Mucosa of stomach (tissue), 1 donor: Measurements from ENCODE around the gene OS9.
A peak's percentile ranks its signal among the peaks of the same experiment; 100 is the strongest.
"Not testable (repeated sequence)": the region's sequence is repeated elsewhere in the genome, so short reads cannot be mapped to it uniquely, and the experiment has no call there.

ENCODE experiments used
- H3K27me3 ChIP-seq: one replicate; pipeline ENCODE4 v1.7.0; 2013; ENCODE audit warnings: mild to moderate bottlenecking, low read length; ENCODE audit not compliant: control insufficient read depth, insufficient read depth
- H3K36me3 ChIP-seq: one replicate; pipeline ENCODE4 v1.7.0; 2013; ENCODE audit warnings: low read length; ENCODE audit not compliant: control insufficient read depth, insufficient read depth
- H3K4me1 ChIP-seq: one replicate; pipeline ENCODE4 v1.7.0; 2013; ENCODE audit warnings: mild to moderate bottlenecking, low read length; ENCODE audit not compliant: control insufficient read depth, insufficient read depth
- H3K4me3 ChIP-seq: one replicate; pipeline ENCODE4 v1.7.0; 2013; ENCODE audit warnings: low read length
- H3K9ac ChIP-seq: one replicate; pipeline ENCODE4 v1.7.0; 2013; ENCODE audit warnings: mild to moderate bottlenecking, low read length, moderate library complexity
- H3K9me3 ChIP-seq: one replicate; pipeline ENCODE4 v1.7.0; 2013; ENCODE audit warnings: mild to moderate bottlenecking, low read length, moderate library complexity; ENCODE audit not compliant: control insufficient read depth
- donor health status: Pancreatic carcinoma.

The OS9 gene

GRCh38 chr12:57719777-57720605 is 26.1 kb downstream of the OS9 start:
- Histone ChIP-seq H3K36me3 (peaks cover 21% of the 10 kb centered on the region), H3K9ac (no peak overlapping the region), H3K9me3 (no peaks in the 10 kb centered on the region), H3K27me3 (peaks cover 4% of the 10 kb centered on the region), H3K4me1 (no peaks in the 10 kb centered on the region), H3K4me3 (no peak overlapping the region)

DNA sequence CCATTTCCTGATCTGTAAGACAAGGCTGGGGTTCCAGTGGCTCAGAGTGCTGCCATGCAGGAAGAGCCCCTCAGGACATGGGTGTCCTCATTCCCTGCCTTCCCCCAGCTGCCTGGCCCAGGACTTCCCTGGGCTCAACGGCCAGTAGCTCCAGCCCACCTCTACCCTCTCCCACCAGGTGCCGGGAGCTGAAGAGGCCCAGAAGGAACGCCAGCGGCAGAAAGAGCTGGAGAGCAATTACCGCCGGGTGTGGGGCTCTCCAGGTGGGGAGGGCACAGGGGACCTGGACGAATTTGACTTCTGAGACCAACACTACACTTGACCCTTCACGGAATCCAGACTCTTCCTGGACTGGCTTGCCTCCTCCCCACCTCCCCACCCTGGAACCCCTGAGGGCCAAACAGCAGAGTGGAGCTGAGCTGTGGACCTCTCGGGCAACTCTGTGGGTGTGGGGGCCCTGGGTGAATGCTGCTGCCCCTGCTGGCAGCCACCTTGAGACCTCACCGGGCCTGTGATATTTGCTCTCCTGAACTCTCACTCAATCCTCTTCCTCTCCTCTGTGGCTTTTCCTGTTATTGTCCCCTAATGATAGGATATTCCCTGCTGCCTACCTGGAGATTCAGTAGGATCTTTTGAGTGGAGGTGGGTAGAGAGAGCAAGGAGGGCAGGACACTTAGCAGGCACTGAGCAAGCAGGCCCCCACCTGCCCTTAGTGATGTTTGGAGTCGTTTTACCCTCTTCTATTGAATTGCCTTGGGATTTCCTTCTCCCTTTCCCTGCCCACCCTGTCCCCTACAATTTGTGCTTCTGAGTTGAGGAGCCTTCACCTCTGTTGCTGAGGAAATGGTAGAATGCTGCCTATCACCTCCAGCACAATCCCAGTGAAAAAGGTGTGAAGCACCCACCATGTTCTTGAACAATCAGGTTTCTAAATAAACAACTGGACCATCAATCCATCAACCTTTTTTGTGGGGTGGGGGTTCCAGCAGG is 27.0 kb downstream of the OS9 start:
- Histone ChIP-seq H3K27me3 (peaks cover 6% of the 10 kb centered on the region), H3K9me3 (no peaks in the 10 kb centered on the region), H3K4me1 (peaks cover 3% of the 10 kb centered on the region), H3K9ac (no peak overlapping the region), H3K4me3 (no peak overlapping the region), H3K36me3 (peaks cover 21% of the 10 kb centered on the region)

DNA sequence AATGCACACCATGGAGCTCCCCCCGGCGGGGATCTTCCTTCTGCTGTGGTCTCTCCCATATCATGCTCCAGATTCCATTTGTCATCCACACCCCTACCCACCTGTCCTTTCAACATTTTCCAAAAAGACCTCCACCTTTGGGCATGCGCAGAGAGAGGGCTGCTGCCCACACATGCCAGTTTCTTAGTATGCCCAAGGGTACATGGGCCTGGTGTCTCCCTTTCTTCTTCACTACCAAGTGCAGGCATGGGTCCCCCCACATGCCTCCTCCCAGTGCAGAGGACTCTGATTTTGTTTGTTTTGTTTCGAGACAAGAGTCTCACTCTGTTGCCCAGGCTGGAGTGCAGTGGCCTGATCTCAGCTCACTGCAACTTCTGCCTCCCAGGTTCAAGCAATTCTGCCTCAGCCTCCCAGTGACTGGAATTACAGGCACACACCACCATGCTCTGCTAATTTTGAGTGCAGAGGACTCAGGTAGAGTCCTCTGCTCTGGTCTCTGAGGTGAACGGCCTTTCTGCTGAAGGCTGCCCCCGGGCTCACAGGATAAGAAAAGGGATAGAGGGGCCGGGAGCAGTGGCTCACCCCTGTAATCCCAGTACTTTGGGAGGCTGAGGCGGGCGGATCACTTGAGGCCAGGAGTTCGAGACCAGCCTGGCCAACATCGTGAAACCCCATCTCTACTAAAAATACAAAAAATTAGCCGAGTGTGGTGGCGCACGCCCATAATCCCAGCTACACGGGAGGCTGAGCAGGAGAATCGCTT is 28.1 kb downstream of the OS9 start:
- not testable (repeated sequence) for H3K9ac ChIP-seq, H3K9me3 ChIP-seq, H3K4me3 ChIP-seq
- Histone ChIP-seq H3K27me3 (peaks cover 11% of the 10 kb centered on the region), H3K36me3 (peaks cover 14% of the 10 kb centered on the region), H3K4me1 (peaks cover 10% of the 10 kb centered on the region)

DNA sequence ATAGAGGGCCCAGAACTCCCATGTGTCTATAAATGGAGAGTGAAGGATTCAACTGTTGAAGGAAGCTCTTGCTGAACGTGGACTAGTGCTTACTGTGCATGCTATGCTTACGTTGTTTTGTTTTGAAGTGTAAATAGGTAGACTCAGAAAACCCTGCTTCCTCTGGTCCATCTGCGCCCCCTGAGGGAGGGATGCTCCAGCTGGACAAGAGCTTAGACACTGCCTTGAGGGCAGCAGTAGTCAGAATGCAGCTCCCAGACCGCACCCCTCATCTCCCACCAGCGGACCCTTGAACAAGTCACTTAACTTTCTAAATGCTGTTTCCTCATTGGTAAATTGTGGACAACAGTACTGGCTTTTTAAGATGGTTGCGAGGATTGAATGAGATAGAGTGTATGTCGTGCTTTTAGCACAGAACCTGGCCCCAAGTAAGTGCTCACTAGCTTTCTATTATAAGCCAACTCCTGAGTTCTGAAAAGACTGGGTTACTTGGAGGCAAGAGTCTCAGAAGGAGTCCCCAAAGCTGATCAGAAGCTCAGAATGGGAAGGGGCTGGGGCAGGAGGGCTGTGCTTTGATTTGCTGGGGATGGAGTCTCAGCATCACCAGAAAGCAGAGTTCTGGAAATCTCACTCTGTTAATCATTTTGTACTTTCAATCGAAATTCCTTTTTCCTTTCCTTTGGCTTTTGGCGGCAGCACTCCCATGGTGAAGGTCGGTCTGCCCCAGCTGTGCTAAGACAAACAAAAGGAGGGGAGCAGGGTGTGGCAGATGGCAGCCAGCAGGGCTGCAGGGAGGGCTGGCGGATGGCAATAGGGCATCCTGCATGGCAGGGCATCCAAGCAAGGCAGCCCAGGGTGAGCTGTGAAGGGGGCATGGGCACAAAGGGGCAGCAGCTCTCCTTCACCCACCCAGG is 29.0 kb downstream of the OS9 start:
- Histone ChIP-seq H3K4me1 (peaks cover 13% of the 10 kb centered on the region), H3K4me3 (no peak overlapping the region), H3K9ac (no peak overlapping the region), H3K36me3 (peaks cover 12% of the 10 kb centered on the region), H3K9me3 (no peaks in the 10 kb centered on the region), H3K27me3 (peaks cover 21% of the 10 kb centered on the region)

DNA sequence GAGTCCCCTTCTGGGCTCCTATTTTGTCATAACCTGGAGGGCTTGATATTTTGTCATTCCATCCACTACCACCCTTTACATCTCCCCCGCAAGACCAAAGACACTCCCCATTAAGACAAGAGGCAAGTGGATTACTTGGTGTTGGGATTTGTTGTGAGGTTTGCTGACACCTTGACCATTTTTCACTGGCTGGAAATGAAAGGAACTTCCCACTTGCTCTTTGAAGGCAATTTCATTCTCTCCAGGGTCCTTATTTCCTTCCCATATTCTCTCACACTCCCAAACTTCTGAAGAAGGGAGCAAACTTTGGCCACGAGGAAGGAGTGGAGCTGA is 29.7 kb downstream of the OS9 start:
- Histone ChIP-seq H3K36me3 (peaks cover 12% of the 10 kb centered on the region), H3K27me3 (peaks cover 25% of the 10 kb centered on the region), H3K9ac (no peak overlapping the region), H3K4me3 (no peak overlapping the region), H3K4me1 (peaks cover 13% of the 10 kb centered on the region), H3K9me3 (no peaks in the 10 kb centered on the region)

- no peaks in the 10 kb centered on the region for H3K9me3 ChIP-seq
- peaks cover 25% of the 10 kb centered on the region for H3K27me3 ChIP-seq
- no peak overlapping the region for H3K4me3 ChIP-seq
- no peak overlapping the region for H3K9ac ChIP-seq
- H3K36me3 ChIP-seq: peaks cover 6% of the 10 kb centered on the region
- peaks cover 13% of the 10 kb centered on the region for H3K4me1 ChIP-seq
Measured at GRCh38 chr12:57724003-57724935, 30.3 kb downstream of the OS9 start.

DNA sequence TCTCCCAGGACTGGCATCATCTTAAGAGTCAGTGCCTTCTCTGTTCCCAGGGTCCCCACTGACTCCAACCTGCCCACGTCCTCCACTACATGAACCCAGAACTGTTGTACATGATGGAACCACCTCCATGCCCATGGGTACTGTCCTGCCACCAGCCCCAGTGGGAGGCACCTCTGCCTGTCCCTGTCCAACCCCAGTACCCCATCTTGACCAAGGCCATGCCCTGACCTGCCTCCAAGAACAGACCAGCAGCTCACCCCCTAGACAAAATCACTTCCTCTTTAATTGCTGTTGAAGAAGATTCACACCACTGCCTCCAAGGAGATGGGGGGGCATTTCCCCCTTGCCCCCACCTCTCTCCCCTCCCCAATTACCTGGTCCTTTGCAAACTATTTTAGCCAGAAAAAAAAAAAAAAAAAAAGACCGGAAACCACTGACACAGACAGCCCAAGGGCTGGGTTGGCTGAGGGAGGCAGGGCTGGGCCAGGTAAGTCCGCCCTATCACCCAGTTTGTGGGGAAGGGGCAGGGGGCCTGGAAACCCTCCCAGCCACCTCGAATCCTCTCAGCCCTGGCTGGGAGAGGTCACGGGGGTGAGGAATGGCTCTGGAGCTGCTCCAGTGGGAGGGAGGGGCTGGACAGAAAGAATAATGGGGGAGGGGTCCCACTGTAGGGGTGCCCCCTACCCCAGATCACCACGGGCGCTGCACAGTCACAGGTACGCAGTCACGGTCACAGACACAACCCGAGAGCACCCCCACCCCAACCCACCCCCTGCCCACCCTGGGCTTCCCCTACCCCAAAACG is 31.2 kb downstream of the OS9 start:
- no peaks in the 10 kb centered on the region for H3K9me3 ChIP-seq
- no peak overlapping the region for H3K4me3 ChIP-seq
- peaks cover 25% of the 10 kb centered on the region for H3K27me3 ChIP-seq
- peaks cover 5% of the 10 kb centered on the region for H3K36me3 ChIP-seq
- peaks cover 13% of the 10 kb centered on the region for H3K4me1 ChIP-seq
- H3K9ac ChIP-seq: no peak overlapping the region

- Histone ChIP-seq H3K4me1 (peaks cover 13% of the 10 kb centered on the region), H3K9ac (peak overlapping the region; percentile 74), H3K9me3 (no peaks in the 10 kb centered on the region), H3K27me3 (peaks cover 25% of the 10 kb centered on the region), H3K4me3 (peak overlapping the region; percentile 50), H3K36me3 (no peaks in the 10 kb centered on the region)
Measured at GRCh38 chr12:57725851-57726150, 31.9 kb downstream of the OS9 start.

GRCh38 chr12:57726151-57726883 is 32.4 kb downstream of the OS9 start:
- Histone ChIP-seq H3K36me3 (no peaks in the 10 kb centered on the region), H3K9me3 (no peaks in the 10 kb centered on the region), H3K27me3 (peaks cover 25% of the 10 kb centered on the region), H3K4me1 (peaks cover 13% of the 10 kb centered on the region), H3K4me3 (peak overlapping the region; percentile 50), H3K9ac (peak overlapping the region; percentile 74)
